ENCODE results near the gene SPR.

SPR gene

DNA sequence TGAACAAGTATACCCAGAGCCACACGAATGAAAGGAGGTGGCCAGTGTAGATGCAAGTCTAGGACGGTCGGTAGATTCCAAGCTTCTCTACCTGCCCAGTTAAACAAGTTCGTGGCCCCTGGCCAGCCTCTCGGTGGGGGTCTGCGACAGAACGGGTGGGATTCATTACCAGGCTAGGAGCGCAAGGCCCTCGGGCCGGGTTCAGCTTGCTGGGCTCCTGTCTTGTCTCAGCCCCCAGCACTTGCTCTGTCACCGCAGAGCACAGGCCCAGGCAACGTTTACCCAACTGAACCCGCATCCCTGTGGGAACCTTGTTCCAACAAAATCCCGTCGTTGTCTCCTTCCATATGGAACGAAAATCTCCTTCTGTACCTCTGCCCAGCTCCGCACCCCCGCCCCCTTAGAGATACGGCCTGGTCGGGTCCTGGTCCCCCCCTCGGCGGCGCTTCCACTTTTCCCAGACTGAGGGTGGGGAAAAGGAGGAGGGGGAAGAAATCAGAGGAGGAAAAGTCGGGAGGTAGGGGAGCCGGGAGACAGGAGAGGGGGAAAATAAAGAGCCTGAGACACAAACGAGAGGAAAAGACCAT, 28.2 kb downstream of the SPR start:
- DNase-seq (ENCODE audit: low read depth in 2 of 2) = no peak

- no peak for DNase-seq (ENCODE audit: low read depth in 2 of 2)
Measured at GRCh38 chr2:72915907-72916742, 28.9 kb downstream of the SPR start.

DNA sequence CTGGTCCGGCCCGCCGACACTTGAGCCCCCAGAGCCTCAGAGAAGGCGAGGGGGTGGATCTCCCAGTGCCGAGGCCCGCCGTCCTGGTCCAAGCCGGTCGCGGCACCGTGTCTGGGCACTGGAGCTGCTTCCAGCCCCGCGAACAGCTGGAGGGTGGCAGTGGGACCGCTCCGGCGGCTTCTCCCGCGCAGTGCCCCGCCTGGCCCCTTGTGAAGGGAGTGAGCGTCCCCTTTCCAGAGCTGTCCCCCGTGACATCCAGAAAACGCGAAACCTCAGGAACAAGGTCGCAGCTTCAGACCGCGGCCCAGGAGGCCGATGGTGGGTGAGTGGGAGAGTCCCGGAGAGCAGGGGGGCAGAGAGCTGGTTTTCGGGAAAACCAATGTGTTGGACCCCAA, 29.5 kb downstream of the SPR start:
- DNase-seq (ENCODE audit: low read depth in 2 of 2) = no peak

GRCh38 chr2:72917138-72917876, 30.1 kb downstream of the SPR start, which contains the start of gene EMX1:
EMX1 (plus strand) TSS chr2:72917519; CDS start chr2:72917853, 334 bp downstream.
- DNase-seq (ENCODE audit: low read depth in 2 of 2) = no peak

- no peak for DNase-seq (ENCODE audit: low read depth in 2 of 2)
Measured at GRCh38 chr2:72917877-72918553, 30.8 kb downstream of the SPR start.

DNA sequence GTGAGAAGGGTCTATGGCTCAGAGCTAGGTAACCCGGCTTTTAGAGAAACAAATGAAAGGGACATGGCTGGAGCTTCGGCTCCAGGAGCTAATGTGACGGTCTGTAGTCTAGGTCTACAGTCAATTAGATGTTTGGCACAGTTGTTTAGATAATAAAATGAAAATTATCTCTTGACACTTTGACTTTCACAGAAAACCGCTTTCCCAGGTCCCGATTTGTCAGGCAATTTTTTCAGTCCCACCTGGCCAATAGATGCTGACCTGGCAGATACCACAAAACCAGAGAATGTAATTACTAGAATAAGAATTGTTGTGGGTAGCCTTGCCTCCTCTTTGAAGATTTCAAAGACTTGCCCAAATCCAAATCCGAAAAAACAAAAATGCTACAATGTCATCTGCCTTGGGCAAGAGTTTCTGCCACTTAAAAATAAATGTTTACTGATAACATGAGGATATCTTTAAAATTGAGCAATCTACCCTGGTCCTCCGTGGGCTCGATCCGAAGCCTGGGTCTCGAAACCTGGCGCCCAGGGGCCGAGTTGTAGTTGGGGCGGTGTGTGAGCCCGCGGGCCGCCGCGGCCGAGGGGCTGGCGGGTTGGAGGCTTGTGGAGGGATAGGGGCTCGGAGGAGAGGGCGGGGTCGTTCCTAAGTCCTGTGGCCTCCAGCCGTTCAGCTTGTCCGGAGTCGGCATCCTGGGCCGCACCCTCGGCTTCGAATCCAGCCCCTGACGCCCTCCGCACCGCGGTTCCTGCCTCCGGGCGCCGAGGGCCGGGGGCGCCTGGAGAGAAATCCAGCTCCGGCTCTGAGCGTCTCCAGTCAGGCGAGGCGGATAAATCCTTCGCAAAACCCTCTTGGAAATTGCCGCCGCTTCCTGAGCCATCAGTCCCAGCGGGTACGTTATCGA, 32.5 kb downstream of the SPR start:
- no peak for DNase-seq (ENCODE audit: low read depth in 2 of 2)

GRCh38 chr2:72920318-72921087, 33.3 kb downstream of the SPR start:
- DNase-seq (ENCODE audit: low read depth in 2 of 2) = no peak

DNA sequence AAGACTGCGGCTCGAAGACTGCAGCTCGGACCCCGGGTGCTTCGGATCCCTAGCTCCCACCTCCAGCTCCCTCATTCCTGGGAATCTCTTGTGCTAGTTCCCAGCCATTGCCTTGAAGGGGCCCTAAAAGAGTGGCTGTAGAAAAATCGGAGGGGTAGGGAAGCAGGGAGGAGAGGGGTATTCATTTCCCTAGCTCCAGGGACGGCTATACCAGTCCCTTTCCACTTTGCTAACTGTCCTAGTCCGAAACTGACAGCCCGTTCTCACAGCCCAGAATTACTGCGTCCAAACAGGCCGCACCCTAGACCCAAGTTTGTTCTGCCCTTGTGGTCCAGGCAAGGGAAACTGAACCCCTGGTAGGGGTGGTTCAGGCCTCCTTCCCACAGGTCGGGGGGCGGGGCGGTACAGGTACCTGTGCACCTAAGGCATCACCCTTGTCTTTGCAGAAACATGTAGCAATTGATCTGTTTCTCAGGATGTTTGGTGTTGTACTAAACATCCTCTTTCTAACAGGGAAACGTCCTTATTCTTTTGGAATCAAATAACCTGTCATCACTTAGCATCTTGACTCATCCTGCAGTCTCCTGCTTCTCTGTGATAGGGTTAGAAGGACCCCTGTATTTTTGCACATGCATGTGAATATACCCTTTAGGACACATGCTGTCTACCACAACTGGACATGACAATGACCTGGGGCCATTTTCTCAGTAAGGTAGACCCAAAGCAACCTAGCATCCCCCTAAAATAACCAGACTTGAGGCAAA, 34.1 kb downstream of the SPR start:
- no peak for DNase-seq (ENCODE audit: low read depth in 2 of 2)

DNA sequence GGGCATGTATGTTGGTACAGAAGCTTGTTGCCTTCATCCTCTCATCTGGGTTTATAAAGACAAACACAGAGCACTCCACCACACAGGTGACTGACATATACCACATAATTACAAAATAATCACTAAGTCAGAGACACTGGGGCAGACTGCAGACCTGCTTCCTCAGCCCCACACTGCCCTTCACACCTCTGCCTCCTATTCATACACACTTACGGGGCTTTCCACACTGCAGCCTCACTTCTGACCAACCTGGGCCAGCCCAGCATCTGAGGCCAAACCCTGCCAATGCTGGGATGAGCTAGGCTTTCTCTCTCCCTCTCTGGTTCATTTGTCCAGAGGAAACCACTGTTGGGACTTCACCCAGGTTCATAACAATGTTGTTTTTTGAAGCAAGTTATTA, 34.6 kb downstream of the SPR start:
- DNase-seq (ENCODE audit: low read depth in 2 of 2) = no peak

DNA sequence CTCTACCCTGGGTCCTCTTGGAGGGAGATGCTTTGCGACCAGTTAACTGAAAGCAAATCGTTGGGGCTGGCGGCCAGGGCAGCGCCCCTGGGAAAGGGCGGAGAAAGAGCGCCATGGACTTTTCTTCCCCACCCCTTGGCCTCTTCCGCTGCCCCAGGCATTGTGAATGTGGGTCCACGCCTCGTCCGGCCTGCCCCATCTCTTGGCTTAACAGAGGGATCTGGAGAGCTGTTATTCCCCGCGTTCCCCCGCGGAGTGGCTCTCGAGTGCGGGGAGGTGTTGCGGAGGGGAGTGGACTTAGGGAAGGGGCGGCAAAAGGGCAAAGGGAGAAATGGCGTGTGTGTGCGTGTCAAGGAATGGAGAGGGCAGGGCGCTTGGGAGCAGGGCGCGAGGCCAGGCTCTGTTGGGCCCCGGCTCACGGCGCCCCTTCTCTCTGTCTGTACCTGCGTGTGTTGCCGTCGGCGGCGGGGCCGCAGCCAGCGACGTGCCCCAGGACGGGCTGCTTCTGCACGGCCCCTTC, 36.7 kb downstream of the SPR start:
- DNase-seq (ENCODE audit: low read depth in 2 of 2) = no peak

- no peak for DNase-seq (ENCODE audit: low read depth in 2 of 2)
Measured at GRCh38 chr2:72924353-72925240, 37.4 kb downstream of the SPR start.

- DNase-seq (ENCODE audit: low read depth in 2 of 2) = no peak
Measured at GRCh38 chr2:72925328-72925943, 38.2 kb downstream of the SPR start.

DNA sequence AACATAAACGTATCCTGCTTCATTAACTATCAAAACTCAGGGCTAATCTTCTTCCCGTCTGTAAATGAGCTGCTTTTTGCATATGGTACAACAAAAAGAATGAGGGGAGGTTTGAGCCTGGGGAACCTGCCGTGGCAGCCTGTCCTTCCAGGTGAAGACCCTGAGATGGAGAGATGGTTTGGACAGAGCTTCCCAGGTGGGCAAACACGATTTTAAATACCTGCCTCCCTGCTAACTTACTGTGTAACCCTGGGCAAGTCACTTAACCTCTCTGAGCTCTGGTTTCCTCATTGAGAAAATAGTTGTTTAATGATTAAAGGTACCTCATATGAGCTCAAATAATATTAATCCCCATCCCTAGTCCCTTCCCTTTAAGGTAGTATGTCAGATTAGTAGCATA, 39.2 kb downstream of the SPR start:
- no peak for DNase-seq (ENCODE audit: low read depth in 2 of 2)

GRCh38 chr2:72926811-72927465, 39.7 kb downstream of the SPR start:
- no peak for DNase-seq (ENCODE audit: low read depth in 2 of 2)

DNA sequence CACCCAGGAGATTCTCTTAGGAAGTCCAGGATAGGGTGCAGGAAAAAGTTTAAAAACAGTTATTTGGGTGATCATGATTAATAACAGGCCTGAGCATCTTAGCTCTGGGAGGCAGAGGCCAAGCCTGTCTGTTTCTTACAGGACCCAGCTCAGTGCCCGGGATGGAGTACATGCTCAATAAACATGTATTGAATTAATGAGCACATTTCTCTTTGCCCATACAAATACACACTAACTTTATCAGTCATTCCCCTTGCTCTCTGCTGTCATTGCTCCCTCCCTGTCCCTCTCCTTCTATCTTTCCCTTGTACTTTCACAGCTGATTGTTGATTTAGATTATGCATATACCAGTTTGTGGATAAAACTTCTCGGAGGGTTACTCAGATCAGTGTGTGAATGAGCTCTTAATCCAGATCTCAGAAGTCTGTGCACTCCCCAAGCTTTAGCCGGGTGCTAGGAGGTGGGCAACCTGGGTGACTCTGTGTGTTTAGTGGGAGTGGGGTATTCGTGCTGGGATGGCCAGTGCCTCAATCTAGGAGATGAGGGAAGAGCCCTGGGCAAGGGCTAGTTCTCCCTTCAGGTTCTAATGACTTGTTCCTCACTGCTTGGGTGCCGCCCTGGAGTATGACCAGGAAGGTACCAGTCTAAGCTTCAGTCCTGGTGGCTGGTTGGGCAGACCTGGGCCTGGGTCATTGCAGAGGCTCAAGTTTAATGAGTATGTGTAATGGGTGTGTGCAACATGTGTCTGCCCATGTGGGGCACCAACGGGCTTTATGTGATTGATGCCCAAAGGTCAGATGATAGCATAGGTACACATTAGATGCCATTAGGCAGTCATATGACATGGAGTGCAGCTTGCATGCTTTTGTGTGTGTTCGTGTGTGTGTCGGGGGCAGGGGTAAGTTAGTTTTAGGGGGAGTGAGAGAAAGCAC, 40.7 kb downstream of the SPR start:
- no peak for DNase-seq (ENCODE audit: low read depth in 2 of 2)

- no peak for DNase-seq (ENCODE audit: low read depth in 2 of 2)
Measured at GRCh38 chr2:72929010-72929409, 41.8 kb downstream of the SPR start.

All from stimulated activated CD4-positive, alpha-beta T cell treated with anti-CD3 and anti-CD28 coated beads, Interleukin-1b, Interleukin-23, amount 100 ng/mL, for 1 hour (primary cell).